Retinal pigment epithelial cell (primary cell): ENCODE measurements around the gene HOXC9.

Experiments
- DNase-seq: peaks from one replicate; pipeline ENCODE4 v3.0.0-alpha.2; 2010; ENCODE audit warnings: low read depth
- H3K4me3 ChIP-seq: 2 replicates; pipeline ENCODE4 v1.5.1; 2011; ENCODE audit warnings: mild to moderate bottlenecking, low read length, control low read depth, moderate library complexity
- TF ChIP-seq, protein P1 (sequence below): conservative IDR thresholded peaks from 2 replicates; pipeline ENCODE4 v1.5.1; 2011; ENCODE audit warnings: low read depth, low read length, control low read depth, inconsistent platforms

Gene HOXC9

DNA sequence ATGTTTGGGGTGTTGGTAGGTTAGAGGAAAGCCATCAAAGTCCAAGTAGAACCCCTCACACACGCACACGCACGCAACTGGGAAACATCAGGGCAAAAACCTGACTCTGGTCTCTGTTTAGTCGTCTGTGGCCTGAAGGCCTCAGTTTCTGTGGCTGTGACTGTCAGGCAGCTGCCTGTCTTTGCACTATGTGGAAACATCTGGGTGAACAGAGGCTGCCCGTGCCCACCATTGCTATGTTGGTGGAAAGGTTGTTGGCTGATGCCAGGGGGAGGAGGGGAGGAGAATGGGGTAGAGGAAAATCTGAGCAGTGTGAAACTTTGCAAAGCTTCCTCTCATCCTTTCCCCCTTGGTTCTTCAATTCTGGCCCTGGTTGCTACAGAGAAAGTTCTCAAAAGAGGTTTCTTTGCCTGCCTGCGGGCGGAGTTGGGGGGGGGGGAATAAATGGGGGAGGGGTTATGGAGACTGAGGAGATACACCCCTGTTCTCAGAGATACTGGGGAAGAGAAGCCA, 7.5 kb upstream of the HOXC9 start:
- TF ChIP-seq, protein P1, sequence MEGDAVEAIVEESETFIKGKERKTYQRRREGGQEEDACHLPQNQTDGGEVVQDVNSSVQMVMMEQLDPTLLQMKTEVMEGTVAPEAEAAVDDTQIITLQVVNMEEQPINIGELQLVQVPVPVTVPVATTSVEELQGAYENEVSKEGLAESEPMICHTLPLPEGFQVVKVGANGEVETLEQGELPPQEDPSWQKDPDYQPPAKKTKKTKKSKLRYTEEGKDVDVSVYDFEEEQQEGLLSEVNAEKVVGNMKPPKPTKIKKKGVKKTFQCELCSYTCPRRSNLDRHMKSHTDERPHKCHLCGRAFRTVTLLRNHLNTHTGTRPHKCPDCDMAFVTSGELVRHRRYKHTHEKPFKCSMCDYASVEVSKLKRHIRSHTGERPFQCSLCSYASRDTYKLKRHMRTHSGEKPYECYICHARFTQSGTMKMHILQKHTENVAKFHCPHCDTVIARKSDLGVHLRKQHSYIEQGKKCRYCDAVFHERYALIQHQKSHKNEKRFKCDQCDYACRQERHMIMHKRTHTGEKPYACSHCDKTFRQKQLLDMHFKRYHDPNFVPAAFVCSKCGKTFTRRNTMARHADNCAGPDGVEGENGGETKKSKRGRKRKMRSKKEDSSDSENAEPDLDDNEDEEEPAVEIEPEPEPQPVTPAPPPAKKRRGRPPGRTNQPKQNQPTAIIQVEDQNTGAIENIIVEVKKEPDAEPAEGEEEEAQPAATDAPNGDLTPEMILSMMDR: no peak
- no peak overlapping the region for H3K4me3 ChIP-seq
- DNase-seq: no peak

DNA sequence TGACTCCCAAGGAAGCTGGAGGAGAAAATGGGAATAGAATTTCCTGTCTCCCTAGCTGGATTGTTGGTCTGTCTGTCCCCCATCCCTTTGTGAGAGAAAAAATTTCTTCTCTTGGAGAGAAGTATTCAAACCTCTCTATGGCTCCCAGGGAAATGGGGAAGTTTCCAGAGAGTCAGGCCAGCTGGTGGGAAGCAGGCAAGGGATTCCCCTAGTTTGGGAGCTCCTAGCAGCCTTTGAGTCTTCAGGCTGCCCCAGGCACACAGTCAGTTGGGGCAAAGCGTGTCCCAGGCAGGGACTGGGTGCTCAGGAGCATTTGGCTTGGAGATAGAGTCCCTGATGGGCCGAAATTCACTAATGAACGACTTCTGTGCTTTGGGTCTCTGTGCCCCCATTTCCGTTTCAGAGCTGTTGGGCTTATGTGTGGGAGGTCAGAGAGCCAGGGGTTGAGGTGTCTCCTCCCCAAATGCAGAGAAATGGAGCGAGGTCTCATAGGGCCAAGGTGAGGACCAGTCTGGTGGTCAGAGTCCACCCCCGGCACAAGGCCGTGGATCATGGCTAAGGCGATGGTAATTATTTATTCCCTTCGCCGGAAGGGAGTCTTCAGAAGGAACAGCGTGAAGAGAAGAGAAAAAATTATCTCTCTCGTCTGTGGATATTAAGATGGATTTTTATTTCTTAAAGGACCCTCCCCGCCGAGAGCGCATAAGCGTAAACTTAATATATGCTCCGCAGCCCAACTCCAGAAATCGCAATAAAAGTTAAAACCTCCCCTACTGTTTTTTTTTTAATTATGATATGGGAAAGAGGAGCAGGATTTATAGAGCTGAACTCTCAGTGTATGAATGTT, 6.6 kb upstream of the HOXC9 start:
- H3K4me3 ChIP-seq: no peak overlapping the region
- no peak for DNase-seq
- TF ChIP-seq, protein P1: no peak

DNA sequence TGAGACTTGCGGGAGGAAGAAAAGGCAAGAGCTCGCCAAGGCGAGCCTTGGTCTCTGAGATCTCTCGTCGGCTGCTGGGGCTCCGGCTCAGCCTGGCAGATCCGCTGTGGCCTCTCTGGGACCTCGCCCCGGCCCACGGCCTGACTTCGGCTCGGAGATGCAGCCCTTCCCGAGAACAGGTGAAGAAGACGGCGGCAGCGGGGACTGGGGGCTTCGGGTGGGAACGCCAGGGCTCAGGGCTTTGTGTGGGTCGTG, 6.0 kb upstream of the HOXC9 start:
- H3K4me3 ChIP-seq: no peak overlapping the region
- no peak for DNase-seq
- TF ChIP-seq, protein P1: no peak

DNA sequence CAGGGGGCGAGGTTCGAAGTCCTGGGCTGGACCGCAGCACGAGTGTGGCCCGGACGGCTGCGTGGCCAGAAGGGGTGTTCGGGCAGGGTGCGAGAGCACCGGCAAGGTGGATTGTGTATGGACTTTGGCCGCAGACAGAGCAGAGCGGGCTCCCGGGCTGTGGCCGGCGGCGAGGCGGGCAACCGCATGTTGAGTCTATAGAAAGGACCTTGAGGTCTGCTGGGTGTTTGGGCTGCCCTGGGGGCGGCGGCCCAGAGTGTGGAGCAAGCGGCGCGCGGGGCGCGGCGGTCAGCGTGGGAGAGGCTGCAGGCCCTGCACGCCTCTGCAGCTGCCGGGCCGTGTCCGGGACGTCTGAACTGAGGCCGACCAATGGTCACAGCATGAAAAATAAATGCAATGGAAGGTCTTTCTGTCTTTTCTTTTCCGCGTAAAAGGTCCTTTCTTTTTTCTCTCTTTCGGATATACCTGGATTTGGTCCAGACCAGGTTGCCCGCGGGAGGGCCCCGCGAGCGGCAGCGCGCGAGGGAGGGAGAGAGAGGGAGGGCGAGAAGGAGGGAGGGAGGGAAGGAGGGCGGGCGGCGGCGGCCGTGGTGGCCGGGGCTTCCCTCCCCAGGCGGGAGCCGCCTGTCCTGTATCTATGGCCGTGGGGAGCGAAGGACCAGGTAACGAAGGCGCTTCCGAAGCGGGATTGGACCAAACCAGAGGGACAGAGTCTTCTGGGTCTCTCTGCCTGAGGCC, 5.5 kb upstream of the HOXC9 start:
- TF ChIP-seq, protein P1: no peak
- DNase-seq: no peak
- H3K4me3 ChIP-seq: no peak overlapping the region

DNA sequence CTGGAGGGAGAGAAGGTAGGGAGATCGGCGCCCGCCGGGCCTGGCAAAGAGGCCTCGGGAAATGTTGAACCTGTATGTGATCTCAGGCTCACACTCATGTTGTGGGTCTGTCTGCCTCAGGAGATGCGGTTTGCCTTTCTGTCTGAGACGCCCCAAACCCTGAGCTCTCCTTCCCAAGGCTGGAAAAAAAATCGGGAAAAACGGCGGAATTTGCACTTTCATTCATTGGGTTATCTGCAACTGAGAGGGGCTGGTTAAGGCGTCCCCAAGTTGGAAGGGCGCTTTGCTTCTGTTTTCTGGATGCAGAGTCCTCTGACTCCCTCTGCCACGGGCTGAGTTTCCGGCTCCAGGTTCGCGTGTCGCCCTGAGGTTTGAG, 5.0 kb upstream of the HOXC9 start:
- TF ChIP-seq, protein P1: no peak
- H3K4me3 ChIP-seq: no peak overlapping the region
- DNase-seq: no peak

DNA sequence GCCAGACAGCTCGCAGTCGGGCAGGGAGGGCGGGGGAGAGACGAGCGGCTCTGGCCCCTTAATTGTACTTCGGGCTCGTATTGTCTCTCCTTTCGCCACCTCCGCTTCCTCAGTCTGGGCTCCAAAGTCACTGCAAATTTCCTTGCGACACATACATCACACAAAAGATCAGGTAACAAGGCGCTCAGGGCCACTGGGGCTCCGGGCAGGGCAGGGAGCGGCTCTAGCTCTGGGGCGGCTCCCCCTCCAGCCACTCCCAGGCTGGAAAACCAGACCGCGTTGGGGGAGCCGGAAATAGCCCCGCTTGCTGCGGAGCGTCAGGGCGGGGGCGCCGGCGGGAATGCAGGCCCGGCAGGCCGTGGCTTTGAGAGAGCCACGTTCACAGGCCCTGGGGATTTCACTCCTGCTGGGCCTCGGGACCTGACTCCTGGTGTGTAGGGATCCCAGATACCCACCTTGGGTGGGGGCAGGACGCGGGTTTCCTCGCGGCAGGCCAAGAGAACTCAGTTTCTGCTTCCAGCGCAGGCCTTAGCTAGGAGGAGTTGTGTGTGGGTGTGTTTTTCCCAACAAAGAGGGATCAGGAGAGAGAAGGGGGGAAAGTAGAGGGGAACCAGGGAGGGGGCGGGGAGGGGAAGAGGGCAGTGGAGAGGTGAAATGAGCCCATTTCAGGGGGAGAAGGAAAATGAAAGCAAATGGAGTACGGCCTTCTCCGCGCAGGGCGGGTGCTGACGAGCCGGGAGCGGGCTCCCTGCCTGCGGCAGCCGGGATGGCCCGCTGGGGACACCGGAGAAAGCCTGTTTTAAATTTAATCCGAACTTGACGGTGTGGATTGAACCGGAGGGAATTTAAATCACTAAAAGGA, 4.4 kb upstream of the HOXC9 start:
- DNase-seq: no peak
- TF ChIP-seq, protein P1: no peak
- H3K4me3 ChIP-seq: no peak overlapping the region
